GM19467 (cell line): ENCODE measurements around the gene PLXNA3.

Experiments used
- ATAC-seq: cut with Tn5 transposase; IDR thresholded peaks from one replicate; pipeline ENCODE4 v1.9.1; 2021; ENCODE audit warnings: mild to moderate bottlenecking, moderate library complexity; ENCODE audit not compliant: unreplicated experiment

The PLXNA3 gene

GRCh38 chrX:154458116-154458953 lies at the start of gene PLXNA3:
Gene PLXNA3, plus strand, starts transcription at chrX:154458281. Its CDS starts 1,903 bp downstream, at chrX:154460184.
- ATAC-seq: peak; percentile 60

GRCh38 chrX:154408659-154409221 lies 49.3 kb upstream of the PLXNA3 start:
- no peak for ATAC-seq

GRCh38 chrX:154409222-154409871 lies 48.7 kb upstream of the PLXNA3 start, which contains the start of gene DNASE1L1:
Gene DNASE1L1, minus strand, starts transcription at chrX:154409254. Its CDS starts 3,686 bp downstream, at chrX:154405568.
- no peak for ATAC-seq

GRCh38 chrX:154411981-154412340 lies 46.1 kb upstream of the PLXNA3 start:
- no peak for ATAC-seq

- no peak for ATAC-seq
These were observed 45.6 kb upstream of the PLXNA3 start for GRCh38 chrX:154412468-154412867.

GRCh38 chrX:154413142-154413541 lies 44.9 kb upstream of the PLXNA3 start:
- ATAC-seq: no peak

GRCh38 chrX:154417157-154417556 lies 40.9 kb upstream of the PLXNA3 start:
- ATAC-seq: no peak

GRCh38 chrX:154419189-154419588 lies 38.9 kb upstream of the PLXNA3 start:
- no peak for ATAC-seq

- ATAC-seq: no peak
These were observed 38.2 kb upstream of the PLXNA3 start for GRCh38 chrX:154419688-154420401.

- no peak for ATAC-seq
These were observed 37.7 kb upstream of the PLXNA3 start for GRCh38 chrX:154420402-154420756.

GRCh38 chrX:154426916-154427770 lies 30.9 kb upstream of the PLXNA3 start:
- no peak for ATAC-seq

- peak; percentile 98 for ATAC-seq
These were observed 29.6 kb upstream of the PLXNA3 start, which contains the start of gene ATP6AP1 for GRCh38 chrX:154428176-154429171. Gene ATP6AP1, plus strand, starts transcription at chrX:154428677. Its CDS starts 16 bp downstream, at chrX:154428693.

GRCh38 chrX:154429711-154430110 lies 28.4 kb upstream of the PLXNA3 start:
- ATAC-seq: no peak

- ATAC-seq: no peak
These were observed 27.6 kb upstream of the PLXNA3 start for GRCh38 chrX:154430479-154430878.

- no peak for ATAC-seq
These were observed 27.2 kb upstream of the PLXNA3 start for GRCh38 chrX:154430916-154431315.

GRCh38 chrX:154431341-154431740 lies 26.7 kb upstream of the PLXNA3 start:
- ATAC-seq: no peak

GRCh38 chrX:154432210-154432609 lies 25.9 kb upstream of the PLXNA3 start:
- ATAC-seq: no peak

GRCh38 chrX:154433605-154434004 lies 24.5 kb upstream of the PLXNA3 start:
- ATAC-seq: no peak
